OCI-LY1 (cell line): ENCODE results near the gene NKIRAS2.

Experiments
- CTCF ChIP-seq: fragments of 200-600 bp; sonication (generic), shearing (Covaris generic); IDR thresholded peaks from 2 replicates; pipeline ENCODE4 v1.5.1; 2017; ENCODE audit warnings: mild to moderate bottlenecking, antibody characterized with exemption, low read length, moderate library complexity, mixed read lengths
- EZH2 ChIP-seq: fragments of 200-600 bp; sonication (generic), shearing (Covaris generic); IDR thresholded peaks from 2 replicates; pipeline ENCODE4 v1.8.0; 2017; ENCODE audit warnings: borderline replicate concordance, mixed run types, mild to moderate bottlenecking, antibody characterized with exemption, low read length, moderate library complexity, mixed read lengths

GRCh38 chr17:41984454-41984853, 35.4 kb upstream of the NKIRAS2 start:
- TF ChIP-seq CTCF: no peak
- no peak for TF ChIP-seq EZH2
